ENCODE data around the gene GRHL1. TPM values are rescaled to one million over a fixed set of nuclear protein-coding genes. Genes with fewer than 3 reads are reported as not detected.

The GRHL1 gene
- total and polyA plus RNA-seq, 8 donors = 0.95 to 5.3 (median 2.1) TPM

GRCh38 chr2:9946818-9947217, 4.7 kb upstream of the GRHL1 start:
- no peak overlapping the region for H3K4me3 ChIP-seq
- H3K9me3 ChIP-seq = no peaks in the 10 kb centered on the region
- no peak overlapping the region for H3K27ac ChIP-seq
- ATAC-seq (no peak), FAIRE-seq (no peak), DNase-seq (no peak)
- H3K4me1 ChIP-seq = no peaks in the 10 kb centered on the region
- H3K27me3 ChIP-seq = no peaks in the 10 kb centered on the region
- 83 to 86% methylated on average over 5 of the region's 5 CpGs for WGBS, 2 donors
- no peak for TF ChIP-seq CTCF (IDR thresholded peaks at IDR 0.05)
- intact Hi-C loops (cut with DNase I) = loop anchor here in 1 of 3 donors (10.0 kb wide), 1 partner anchor 142 kb away; no protein-coding TSS in a partner anchor
- no peaks in the 10 kb centered on the region for H3K36me3 ChIP-seq

GRCh38 chr2:9948721-9949120, 2.8 kb upstream of the GRHL1 start:
- no peak overlapping the region for H3K4me3 ChIP-seq
- no peak overlapping the region for H3K27ac ChIP-seq
- DNase-seq (no peak), FAIRE-seq (no peak), ATAC-seq (no peak)
- H3K36me3 ChIP-seq = no peaks in the 10 kb centered on the region
- peaks cover 4 to 5% (median 4%) of the 10 kb centered on the region in 3 donors for H3K4me1 ChIP-seq
- H3K27me3 ChIP-seq = no peaks in the 10 kb centered on the region
- no peaks in the 10 kb centered on the region for H3K9me3 ChIP-seq
- no peak for TF ChIP-seq CTCF (IDR thresholded peaks at IDR 0.05)
- 79 to 98% methylated on average over 5 to 6 of the region's 6 CpGs for WGBS, 2 donors
- intact Hi-C loops (cut with DNase I) = loop anchor here in 1 of 3 donors (10.0 kb wide), 1 partner anchor 144 kb away; no protein-coding TSS in a partner anchor

GRCh38 chr2:9949239-9949991, 2.1 kb upstream of the GRHL1 start:
- no peak overlapping the region for H3K27ac ChIP-seq
- FAIRE-seq = no peak
- H3K4me3 ChIP-seq = no peak overlapping the region
- 94 to 96% methylated on average over 23 of the region's 23 CpGs for WGBS, 2 donors
- H3K36me3 ChIP-seq = no peaks in the 10 kb centered on the region
- no peak for ATAC-seq
- no peak for TF ChIP-seq CTCF (IDR thresholded peaks at IDR 0.05)
- no peaks in the 10 kb centered on the region for H3K9me3 ChIP-seq
- no peaks in the 10 kb centered on the region for H3K27me3 ChIP-seq
- DNase-seq = no peak
- peaks cover 8 to 12% (median 11%) of the 10 kb centered on the region in 3 donors for H3K4me1 ChIP-seq
- intact Hi-C loops (cut with DNase I) = loop anchor here in 1 of 3 donors (10.0 kb wide), 1 partner anchor 145 kb away; no protein-coding TSS in a partner anchor

GRCh38 chr2:9949992-9950520, 1.4 kb upstream of the GRHL1 start:
- H3K9me3 ChIP-seq = no peaks in the 10 kb centered on the region
- ATAC-seq (no peak), FAIRE-seq (no peak), DNase-seq (no peak)
- intact Hi-C loops (cut with DNase I) = loop anchor here in 1 of 3 donors (10.0 kb wide), 1 partner anchor 145 kb away; no protein-coding TSS in a partner anchor
- no peak for TF ChIP-seq CTCF (IDR thresholded peaks at IDR 0.05)
- H3K36me3 ChIP-seq = no peaks in the 10 kb centered on the region
- peaks cover 8 to 16% (median 16%) of the 10 kb centered on the region in 3 donors for H3K4me1 ChIP-seq
- no peak overlapping the region for H3K27ac ChIP-seq
- no peaks in the 10 kb centered on the region for H3K27me3 ChIP-seq
- 94 to 95% methylated on average over 14 of the region's 14 CpGs for WGBS, 2 donors
- no peak overlapping the region for H3K4me3 ChIP-seq

All from pancreas (tissue), 10 donors.